HL-60 (cell line): ENCODE measurements around the gene NEU2.

Source experiments
- DNase-seq, 2 experiments: peaks; one replicate each; pipeline ENCODE4 v3.0.0-alpha.2; 2010 to 2020; ENCODE audit warnings: low read depth in 1 of 2, low spot score in 1 of 2
- H3K27ac ChIP-seq: fragments of 250-450 bp; sonication (Bioruptor Pico); replicated peaks from 2 replicates; pipeline ENCODE4 v1.5.1; 2020; ENCODE audit warnings: mild to moderate bottlenecking, moderate library complexity
- H3K27me3 ChIP-seq: fragments of 250-450 bp; sonication (Bioruptor Pico); 2 replicates; pipeline ENCODE4 v1.5.1; 2021; ENCODE audit warnings: mild to moderate bottlenecking, moderate library complexity; ENCODE audit not compliant: insufficient read depth, poor library complexity, severe bottlenecking
- H3K4me3 ChIP-seq: replicated peaks from 2 replicates; pipeline ENCODE4 v1.5.1; 2011; ENCODE audit warnings: mild to moderate bottlenecking, control low read depth, low read length; ENCODE audit not compliant: insufficient read depth
- CTCF ChIP-seq: IDR thresholded peaks from one replicate; pipeline ENCODE4 v1.5.1; 2011; ENCODE audit warnings: low read length, control low read depth, inconsistent platforms; ENCODE audit not compliant: insufficient read depth
- GABPA ChIP-seq: IDR thresholded peaks from 2 replicates; pipeline ENCODE4 v1.6.1; 2012; ENCODE audit warnings: low read depth
- POLR2AphosphoS5 ChIP-seq: IDR thresholded peaks from 2 replicates; pipeline ENCODE4 v1.6.1; 2012; ENCODE audit warnings: low read depth
- SPI1 ChIP-seq: IDR thresholded peaks from 2 replicates; pipeline ENCODE4 v1.6.1; 2012; ENCODE audit warnings: low read depth, mild to moderate bottlenecking, borderline replicate concordance
- TF ChIP-seq, protein P1 (sequence below): IDR thresholded peaks from 2 replicates; pipeline ENCODE4 v1.6.1; 2012; ENCODE audit warnings: low read depth; ENCODE audit not compliant: insufficient replicate concordance

NEU2 gene

GRCh38 chr2:232999354-232999753 lies 33.1 kb upstream of the NEU2 start:
- TF ChIP-seq, protein P1, sequence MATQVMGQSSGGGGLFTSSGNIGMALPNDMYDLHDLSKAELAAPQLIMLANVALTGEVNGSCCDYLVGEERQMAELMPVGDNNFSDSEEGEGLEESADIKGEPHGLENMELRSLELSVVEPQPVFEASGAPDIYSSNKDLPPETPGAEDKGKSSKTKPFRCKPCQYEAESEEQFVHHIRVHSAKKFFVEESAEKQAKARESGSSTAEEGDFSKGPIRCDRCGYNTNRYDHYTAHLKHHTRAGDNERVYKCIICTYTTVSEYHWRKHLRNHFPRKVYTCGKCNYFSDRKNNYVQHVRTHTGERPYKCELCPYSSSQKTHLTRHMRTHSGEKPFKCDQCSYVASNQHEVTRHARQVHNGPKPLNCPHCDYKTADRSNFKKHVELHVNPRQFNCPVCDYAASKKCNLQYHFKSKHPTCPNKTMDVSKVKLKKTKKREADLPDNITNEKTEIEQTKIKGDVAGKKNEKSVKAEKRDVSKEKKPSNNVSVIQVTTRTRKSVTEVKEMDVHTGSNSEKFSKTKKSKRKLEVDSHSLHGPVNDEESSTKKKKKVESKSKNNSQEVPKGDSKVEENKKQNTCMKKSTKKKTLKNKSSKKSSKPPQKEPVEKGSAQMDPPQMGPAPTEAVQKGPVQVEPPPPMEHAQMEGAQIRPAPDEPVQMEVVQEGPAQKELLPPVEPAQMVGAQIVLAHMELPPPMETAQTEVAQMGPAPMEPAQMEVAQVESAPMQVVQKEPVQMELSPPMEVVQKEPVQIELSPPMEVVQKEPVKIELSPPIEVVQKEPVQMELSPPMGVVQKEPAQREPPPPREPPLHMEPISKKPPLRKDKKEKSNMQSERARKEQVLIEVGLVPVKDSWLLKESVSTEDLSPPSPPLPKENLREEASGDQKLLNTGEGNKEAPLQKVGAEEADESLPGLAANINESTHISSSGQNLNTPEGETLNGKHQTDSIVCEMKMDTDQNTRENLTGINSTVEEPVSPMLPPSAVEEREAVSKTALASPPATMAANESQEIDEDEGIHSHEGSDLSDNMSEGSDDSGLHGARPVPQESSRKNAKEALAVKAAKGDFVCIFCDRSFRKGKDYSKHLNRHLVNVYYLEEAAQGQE, result no peak
- TF ChIP-seq SPI1 (no peak), GABPA (no peak), POLR2AphosphoS5 (no peak), CTCF (no peak)
- H3K4me3 ChIP-seq, result no peak overlapping the region
- no peak for DNase-seq
- no peaks in the 10 kb centered on the region for H3K27me3 ChIP-seq
- H3K27ac ChIP-seq, result no peak overlapping the region

- H3K27me3 ChIP-seq, result no peaks in the 10 kb centered on the region
- TF ChIP-seq GABPA (no peak), POLR2AphosphoS5 (no peak), SPI1 (no peak), CTCF (no peak)
- TF ChIP-seq, protein P1, result no peak
- H3K27ac ChIP-seq, result no peak overlapping the region
- no peak for DNase-seq
- H3K4me3 ChIP-seq, result no peak overlapping the region
These were observed 31.4 kb upstream of the NEU2 start for GRCh38 chr2:233000886-233001750.

GRCh38 chr2:233002829-233003657 lies 29.4 kb upstream of the NEU2 start:
- DNase-seq, result no peak
- H3K4me3 ChIP-seq, result no peak overlapping the region
- TF ChIP-seq SPI1, result no peak
- TF ChIP-seq, protein P1, result no peak
- TF ChIP-seq POLR2AphosphoS5, result no peak
- TF ChIP-seq CTCF, result no peak
- TF ChIP-seq GABPA, result no peak

More at GRCh38 chr2:233002829-233003657, 29.4 kb upstream of the NEU2 start:
- H3K27me3 ChIP-seq, result no peaks in the 10 kb centered on the region
- H3K27ac ChIP-seq, result no peak overlapping the region
